HG03432 (cell line): ENCODE results near the gene NBEAL2.

Experiments
- ATAC-seq: cut with Tn5 transposase; IDR thresholded peaks from one replicate; pipeline ENCODE4 v1.9.1; 2021; ENCODE audit warnings: mild to moderate bottlenecking, moderate library complexity; ENCODE audit not compliant: unreplicated experiment

Gene NBEAL2

GRCh38 chr3:46944191-46944590 lies 35.3 kb upstream of the NBEAL2 start:
- ATAC-seq = no peak

GRCh38 chr3:46946416-46946815 lies 33.0 kb upstream of the NBEAL2 start:
- ATAC-seq = no peak

- no peak for ATAC-seq
Observed at GRCh38 chr3:46946856-46947545, 32.5 kb upstream of the NBEAL2 start.

- no peak for ATAC-seq
Observed at GRCh38 chr3:46947546-46947901, 31.9 kb upstream of the NBEAL2 start.

- ATAC-seq = no peak
Observed at GRCh38 chr3:46947981-46948791, 31.3 kb upstream of the NBEAL2 start.

- peak; percentile 47 for ATAC-seq
Observed at GRCh38 chr3:46948830-46949671, 30.4 kb upstream of the NBEAL2 start.

- ATAC-seq = no peak
Observed at GRCh38 chr3:46950177-46950576, 29.3 kb upstream of the NBEAL2 start.

GRCh38 chr3:46950650-46951241 lies 28.7 kb upstream of the NBEAL2 start:
- no peak for ATAC-seq

GRCh38 chr3:46952813-46953212 lies 26.7 kb upstream of the NBEAL2 start:
- ATAC-seq = no peak

GRCh38 chr3:46953234-46954010 lies 26.0 kb upstream of the NBEAL2 start:
- peak; percentile 38 for ATAC-seq

GRCh38 chr3:46954178-46954577 lies 25.3 kb upstream of the NBEAL2 start:
- ATAC-seq = no peak

GRCh38 chr3:46955157-46955556 lies 24.3 kb upstream of the NBEAL2 start:
- no peak for ATAC-seq

GRCh38 chr3:46955801-46956259 lies 23.6 kb upstream of the NBEAL2 start:
- ATAC-seq = peak; percentile 37

- ATAC-seq = no peak
Observed at GRCh38 chr3:46957092-46957820, 22.2 kb upstream of the NBEAL2 start.

GRCh38 chr3:46958467-46959160 lies 20.9 kb upstream of the NBEAL2 start:
- no peak for ATAC-seq

- no peak for ATAC-seq
Observed at GRCh38 chr3:46959161-46959511, 20.3 kb upstream of the NBEAL2 start.

- ATAC-seq = no peak
Observed at GRCh38 chr3:46960081-46960701, 19.3 kb upstream of the NBEAL2 start.

GRCh38 chr3:46960835-46961234 lies 18.6 kb upstream of the NBEAL2 start:
- no peak for ATAC-seq

GRCh38 chr3:46962427-46962826 lies 17.0 kb upstream of the NBEAL2 start:
- no peak for ATAC-seq
